K562 (cell line): ENCODE results near the gene SPDEF.

Source experiments
- CTCF ChIP-seq, 3 experiments: IDR thresholded peaks in 2 of 3; conservative IDR thresholded peaks in 1 of 3; 2 replicates each; pipeline ENCODE4 v1.5.1; 2011 to 2012; ENCODE audit warnings: low read length in 3 of 3, mild to moderate bottlenecking in 3 of 3, control low read depth in 2 of 3, improper control_type of control experiment in 1 of 3, inconsistent platforms in 1 of 3, low read depth in 1 of 3, mixed read lengths in 1 of 3, moderate library complexity in 1 of 3; ENCODE audit not compliant: insufficient read depth in 2 of 3
- DEAF1 ChIP-seq: fragments of 450-650 bp; formaldehyde crosslinking; IDR thresholded peaks from 2 replicates; pipeline ENCODE4 v1.4.0; 2020; ENCODE audit warnings: mild to moderate bottlenecking, moderate library complexity
- TCF7L2 ChIP-seq: fragments of 150-350 bp; IDR thresholded peaks from 2 replicates; pipeline ENCODE4 v1.6.1; 2016; ENCODE audit warnings: low read depth, mild to moderate bottlenecking, low read length, moderate library complexity
- ZNF561 ChIP-seq: fragments of 450-650 bp; formaldehyde crosslinking; conservative IDR thresholded peaks from 2 replicates; pipeline ENCODE4 v1.4.0; 2020; ENCODE audit warnings: mild to moderate bottlenecking, moderate library complexity

DNA sequence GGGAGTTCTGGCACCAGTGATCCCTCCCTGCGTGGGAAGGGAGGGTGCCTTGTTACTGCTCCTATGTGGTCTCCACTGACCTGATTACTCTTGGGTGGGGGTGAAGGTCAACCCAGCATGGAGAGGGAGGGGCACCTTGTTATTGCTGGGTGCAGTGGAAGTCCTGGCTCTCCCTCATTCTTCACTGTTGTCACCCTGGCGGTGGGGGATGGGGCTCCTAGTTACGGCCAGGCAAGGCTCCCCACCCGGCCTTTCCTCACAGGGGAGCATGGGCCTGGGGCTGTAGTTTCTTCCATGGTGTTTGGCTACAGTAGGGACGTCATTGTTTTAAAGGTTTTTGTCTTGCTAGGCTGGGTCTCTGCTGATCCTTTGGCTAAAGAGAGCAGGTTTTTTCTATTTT is 49.4 kb downstream of the SPDEF start:
- TF ChIP-seq TCF7L2 (no peak), ZNF561 (CRISPR knock-in tag) (no peak), CTCF (IDR thresholded peaks at IDR 0.05 in 2 of 3, conservative IDR thresholded peaks at IDR 0.05 in 1 of 3; ENCODE audit: insufficient read depth in 2 of 3, low read depth in 1 of 3, low read length in 3 of 3) (no peak), DEAF1 (no peak)
